ENCODE data around the gene ANKRD6. TPM values are rescaled to one million over a fixed set of nuclear protein-coding genes. Genes with fewer than 3 reads are reported as not detected.

Gene ANKRD6
- total RNA-seq, 1 donor from 2014 or later = 13.3 TPM

DNA sequence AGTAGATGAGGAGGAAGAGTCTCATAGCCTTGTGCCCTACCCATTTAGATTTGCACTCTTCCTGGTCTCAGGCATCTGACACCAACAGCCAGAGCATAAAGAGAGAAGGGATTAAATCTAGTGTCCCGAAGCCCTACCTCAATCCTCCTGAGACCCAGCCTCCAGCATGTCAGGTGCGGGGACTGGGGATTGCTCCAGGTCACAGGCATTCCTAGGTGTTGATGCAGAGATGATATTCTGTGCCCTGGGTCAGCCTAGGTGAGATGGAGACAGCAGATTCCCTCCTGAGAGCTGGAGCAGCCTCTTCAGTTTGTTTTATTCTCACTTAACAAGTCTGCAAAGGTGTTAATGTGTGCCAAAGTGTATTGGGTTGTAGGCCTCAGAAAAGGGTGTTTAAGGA is 89.8 kb downstream of the ANKRD6 start:
- Histone ChIP-seq H3K27me3 (no peaks in the 10 kb centered on the region), H3K27ac (no peak overlapping the region), H3K4me1 (no peaks in the 10 kb centered on the region), H3K36me3 (no peaks in the 10 kb centered on the region), H3K4me3 (no peak overlapping the region), H3K9me3 (no peaks in the 10 kb centered on the region)
- DNase-seq (ENCODE audit: extremely low spot score in 2 of 2) = no peak
- no peak for TF ChIP-seq POLR2A (IDR thresholded peaks at IDR 0.05)
- intact Hi-C loops (cut with DNase I) = no loop called here

DNA sequence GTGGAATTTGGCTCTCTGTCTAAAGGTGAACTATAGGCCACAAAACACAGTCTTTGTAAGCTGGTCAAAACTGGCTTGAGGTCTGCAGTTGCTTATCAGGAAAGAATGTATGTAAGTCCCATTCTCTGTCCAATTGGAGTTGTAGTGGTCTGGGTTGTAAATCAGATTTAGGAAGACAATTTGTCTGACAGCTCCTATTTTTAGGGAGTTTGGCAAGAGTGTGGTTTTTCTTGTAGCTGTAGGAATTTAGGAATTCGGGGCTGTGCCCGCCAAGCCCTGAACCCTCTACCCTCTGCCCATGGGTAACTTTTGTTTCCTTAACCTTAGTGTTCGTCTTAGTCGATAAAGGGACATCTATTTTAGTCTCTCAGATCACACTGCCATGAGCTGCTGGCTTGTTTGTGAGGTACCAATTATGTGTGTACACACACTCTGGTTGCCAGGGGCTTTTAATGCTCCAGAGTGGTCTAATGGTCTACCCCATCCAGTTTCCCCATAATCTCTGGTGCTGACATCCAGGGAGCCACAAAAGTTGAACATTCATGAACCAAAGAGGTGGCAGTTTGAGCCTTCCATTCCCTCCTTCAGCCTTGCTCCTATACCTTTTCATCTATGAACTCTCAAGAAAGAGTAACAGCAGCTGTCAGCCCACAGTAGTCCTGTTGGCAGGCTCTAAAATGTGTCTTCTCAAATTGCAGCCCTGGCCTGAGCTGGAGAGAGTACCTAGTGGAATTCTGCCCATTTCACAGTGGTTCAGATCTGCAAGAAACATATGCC is 93.0 kb downstream of the ANKRD6 start:
- no peak for TF ChIP-seq POLR2AphosphoS5 (IDR thresholded peaks at IDR 0.05; ENCODE audit: insufficient read depth in 1 of 2, low read depth in 1 of 2)
- TF ChIP-seq, protein P1, sequence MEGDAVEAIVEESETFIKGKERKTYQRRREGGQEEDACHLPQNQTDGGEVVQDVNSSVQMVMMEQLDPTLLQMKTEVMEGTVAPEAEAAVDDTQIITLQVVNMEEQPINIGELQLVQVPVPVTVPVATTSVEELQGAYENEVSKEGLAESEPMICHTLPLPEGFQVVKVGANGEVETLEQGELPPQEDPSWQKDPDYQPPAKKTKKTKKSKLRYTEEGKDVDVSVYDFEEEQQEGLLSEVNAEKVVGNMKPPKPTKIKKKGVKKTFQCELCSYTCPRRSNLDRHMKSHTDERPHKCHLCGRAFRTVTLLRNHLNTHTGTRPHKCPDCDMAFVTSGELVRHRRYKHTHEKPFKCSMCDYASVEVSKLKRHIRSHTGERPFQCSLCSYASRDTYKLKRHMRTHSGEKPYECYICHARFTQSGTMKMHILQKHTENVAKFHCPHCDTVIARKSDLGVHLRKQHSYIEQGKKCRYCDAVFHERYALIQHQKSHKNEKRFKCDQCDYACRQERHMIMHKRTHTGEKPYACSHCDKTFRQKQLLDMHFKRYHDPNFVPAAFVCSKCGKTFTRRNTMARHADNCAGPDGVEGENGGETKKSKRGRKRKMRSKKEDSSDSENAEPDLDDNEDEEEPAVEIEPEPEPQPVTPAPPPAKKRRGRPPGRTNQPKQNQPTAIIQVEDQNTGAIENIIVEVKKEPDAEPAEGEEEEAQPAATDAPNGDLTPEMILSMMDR (IDR thresholded peaks at IDR 0.05) = no peak
- TF ChIP-seq POLR2A (IDR thresholded peaks at IDR 0.05) = no peak
- intact Hi-C loops (cut with DNase I) = no loop called here
- no peaks in the 10 kb centered on the region for H3K27me3 ChIP-seq

DNA sequence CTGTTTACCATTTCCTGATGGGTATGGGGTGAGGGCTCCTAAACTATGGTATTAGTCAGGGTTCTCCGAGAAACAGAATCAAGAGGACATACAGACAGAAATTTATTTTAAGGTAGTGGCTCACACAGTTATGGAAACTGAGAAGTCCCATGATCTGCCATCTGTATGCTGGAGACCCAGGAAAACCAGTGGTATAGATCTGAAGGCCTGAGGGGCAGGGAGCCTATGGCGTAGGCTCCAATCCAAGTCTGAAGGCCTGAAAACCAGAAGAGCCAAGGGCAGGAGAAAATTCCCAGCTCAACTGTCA is 93.6 kb downstream of the ANKRD6 start:
- H3K4me1 ChIP-seq = no peaks in the 10 kb centered on the region
- H3K4me3 ChIP-seq = no peak overlapping the region
- no peak overlapping the region for H3K27ac ChIP-seq
- no peak for DNase-seq (ENCODE audit: extremely low spot score in 2 of 2)
- intact Hi-C loops (cut with DNase I) = no loop called here
- no peaks in the 10 kb centered on the region for H3K36me3 ChIP-seq
- H3K9me3 ChIP-seq = no peaks in the 10 kb centered on the region
- H3K27me3 ChIP-seq = no peaks in the 10 kb centered on the region
- TF ChIP-seq, protein P1 (IDR thresholded peaks at IDR 0.05) = no peak
- TF ChIP-seq POLR2AphosphoS5 (IDR thresholded peaks at IDR 0.05; ENCODE audit: insufficient read depth in 1 of 2, low read depth in 1 of 2) (no peak), POLR2A (IDR thresholded peaks at IDR 0.05) (no peak)

More for the DNA sequence above, 93.0 kb downstream of the ANKRD6 start:
- no peak for DNase-seq (ENCODE audit: extremely low spot score in 2 of 2)
- Histone ChIP-seq H3K27ac (no peak overlapping the region), H3K36me3 (no peaks in the 10 kb centered on the region), H3K9me3 (no peaks in the 10 kb centered on the region), H3K4me3 (no peak overlapping the region), H3K4me1 (no peaks in the 10 kb centered on the region)

DNA sequence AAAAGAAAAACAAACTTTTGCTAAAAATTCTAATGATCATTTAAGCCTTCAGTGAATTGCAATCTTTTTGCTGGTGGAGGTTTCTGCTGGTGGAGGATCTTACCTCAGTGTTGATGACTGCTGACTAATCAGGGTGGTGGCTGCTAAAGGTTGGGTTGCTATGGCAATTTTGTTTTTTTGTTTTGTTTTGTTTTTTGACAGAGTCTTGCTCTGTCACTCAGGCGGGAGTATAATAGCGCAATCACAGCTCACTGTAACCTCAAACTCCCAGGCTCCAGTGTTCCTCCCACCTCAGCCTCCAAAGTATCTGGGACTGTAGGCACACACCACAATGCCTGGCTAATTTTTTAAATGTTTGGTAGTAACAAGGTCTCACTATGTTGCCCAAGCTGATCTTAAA is 94.7 kb downstream of the ANKRD6 start:
- TF ChIP-seq POLR2AphosphoS5 (IDR thresholded peaks at IDR 0.05; ENCODE audit: insufficient read depth in 1 of 2, low read depth in 1 of 2) = no peak
- TF ChIP-seq, protein P1 (IDR thresholded peaks at IDR 0.05) = no peak
- TF ChIP-seq POLR2A (IDR thresholded peaks at IDR 0.05) = no peak
- H3K27ac ChIP-seq = no peak overlapping the region
- no peaks in the 10 kb centered on the region for H3K36me3 ChIP-seq
- H3K27me3 ChIP-seq = no peaks in the 10 kb centered on the region
- no peaks in the 10 kb centered on the region for H3K9me3 ChIP-seq
- no peak overlapping the region for H3K4me3 ChIP-seq
- no peak for DNase-seq (ENCODE audit: extremely low spot score in 2 of 2)
- H3K4me1 ChIP-seq = no peaks in the 10 kb centered on the region
- intact Hi-C loops (cut with DNase I) = no loop called here

DNA sequence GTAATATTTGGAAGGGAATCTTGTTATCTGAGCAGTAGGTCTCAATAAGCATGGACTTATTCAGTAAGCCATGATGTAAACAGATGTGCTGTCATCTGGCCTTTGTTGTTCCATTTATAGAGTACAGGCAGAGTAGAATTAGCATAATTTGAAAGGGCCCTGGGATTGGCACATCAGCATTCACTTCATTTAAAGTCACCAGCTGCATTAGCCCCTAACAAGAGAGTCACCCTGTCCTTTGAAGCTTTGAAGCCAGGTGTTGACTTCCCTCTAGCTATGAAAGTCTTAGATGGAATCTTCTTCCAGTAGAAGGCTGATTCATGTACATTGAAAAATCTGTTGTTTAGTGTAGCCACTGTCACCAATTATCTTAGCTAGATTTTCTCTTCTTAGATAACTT is 95.9 kb downstream of the ANKRD6 start:
- no peaks in the 10 kb centered on the region for H3K36me3 ChIP-seq
- TF ChIP-seq, protein P1 (IDR thresholded peaks at IDR 0.05) = no peak
- TF ChIP-seq POLR2AphosphoS5 (IDR thresholded peaks at IDR 0.05; ENCODE audit: insufficient read depth in 1 of 2, low read depth in 1 of 2) (no peak), POLR2A (IDR thresholded peaks at IDR 0.05) (no peak)
- no peaks in the 10 kb centered on the region for H3K27me3 ChIP-seq
- no peaks in the 10 kb centered on the region for H3K9me3 ChIP-seq
- DNase-seq (ENCODE audit: extremely low spot score in 2 of 2) = no peak
- intact Hi-C loops (cut with DNase I) = no loop called here
- H3K27ac ChIP-seq = no peak overlapping the region
- H3K4me1 ChIP-seq = no peaks in the 10 kb centered on the region
- H3K4me3 ChIP-seq = no peak overlapping the region

Data from vagina (tissue), 2 donors.